Fibroblast of the aortic adventitia (primary cell): ENCODE data around the gene SEC14L3. TPM values are rescaled to one million over a fixed set of nuclear protein-coding genes. Genes with fewer than 3 reads are reported as not detected.

ENCODE experiments used
- DNase-seq: peaks from one replicate; pipeline ENCODE4 v3.0.0-alpha.2; 2010; ENCODE audit warnings: low read depth
- H3K4me3 ChIP-seq: 2 replicates; pipeline ENCODE4 v1.5.1; 2011; ENCODE audit warnings: low read depth, mild to moderate bottlenecking, control low read depth, low read length, moderate library complexity
- total RNA-seq: library from RNA; depleted of rRNA; stranded (reverse); fragments of >200 nt; gene quantifications from 2 replicates; pipeline ENCODE4 v1.2.3, GENCODE V29; 2012; ENCODE audit warnings: low replicate concordance
- TF ChIP-seq, protein P1 (sequence below): IDR thresholded peaks from 2 replicates; pipeline ENCODE4 v1.5.1; 2011; ENCODE audit warnings: mild to moderate bottlenecking, low read length, control low read depth, inconsistent platforms; ENCODE audit not compliant: insufficient read depth

Gene SEC14L3
- total RNA-seq, 1 donor, result not detected

DNA sequence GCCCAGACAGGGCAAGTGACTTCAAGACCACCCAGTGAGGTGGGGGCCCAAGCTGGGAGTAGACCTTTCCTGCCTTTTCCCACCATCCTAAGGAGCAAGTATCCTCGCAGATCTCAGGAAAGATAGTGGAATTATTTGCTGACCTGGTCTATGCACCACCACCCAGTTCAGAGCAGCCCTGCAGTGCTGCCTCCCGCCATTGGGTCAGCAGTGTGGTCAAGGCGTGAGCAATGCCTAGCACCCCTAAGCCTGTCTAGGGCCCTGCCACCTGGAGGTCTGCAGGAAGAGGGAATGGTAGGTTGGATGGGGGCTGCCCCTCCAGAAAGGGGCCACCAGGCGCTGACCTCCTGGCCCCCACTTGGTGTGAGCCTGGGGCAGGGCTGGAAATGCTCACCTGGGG, 39.7 kb downstream of the SEC14L3 start:
- TF ChIP-seq, protein P1, sequence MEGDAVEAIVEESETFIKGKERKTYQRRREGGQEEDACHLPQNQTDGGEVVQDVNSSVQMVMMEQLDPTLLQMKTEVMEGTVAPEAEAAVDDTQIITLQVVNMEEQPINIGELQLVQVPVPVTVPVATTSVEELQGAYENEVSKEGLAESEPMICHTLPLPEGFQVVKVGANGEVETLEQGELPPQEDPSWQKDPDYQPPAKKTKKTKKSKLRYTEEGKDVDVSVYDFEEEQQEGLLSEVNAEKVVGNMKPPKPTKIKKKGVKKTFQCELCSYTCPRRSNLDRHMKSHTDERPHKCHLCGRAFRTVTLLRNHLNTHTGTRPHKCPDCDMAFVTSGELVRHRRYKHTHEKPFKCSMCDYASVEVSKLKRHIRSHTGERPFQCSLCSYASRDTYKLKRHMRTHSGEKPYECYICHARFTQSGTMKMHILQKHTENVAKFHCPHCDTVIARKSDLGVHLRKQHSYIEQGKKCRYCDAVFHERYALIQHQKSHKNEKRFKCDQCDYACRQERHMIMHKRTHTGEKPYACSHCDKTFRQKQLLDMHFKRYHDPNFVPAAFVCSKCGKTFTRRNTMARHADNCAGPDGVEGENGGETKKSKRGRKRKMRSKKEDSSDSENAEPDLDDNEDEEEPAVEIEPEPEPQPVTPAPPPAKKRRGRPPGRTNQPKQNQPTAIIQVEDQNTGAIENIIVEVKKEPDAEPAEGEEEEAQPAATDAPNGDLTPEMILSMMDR, result no peak
- no peak overlapping the region for H3K4me3 ChIP-seq
- no peak for DNase-seq

- H3K4me3 ChIP-seq, result no peak overlapping the region
- no peak for DNase-seq
- TF ChIP-seq, protein P1, result no peak
Observed at GRCh38 chr22:30430933-30431332, 40.9 kb downstream of the SEC14L3 start.

- DNase-seq, result no peak
- H3K4me3 ChIP-seq, result no peak overlapping the region
- TF ChIP-seq, protein P1, result no peak
Observed at GRCh38 chr22:30429887-30430286, 41.9 kb downstream of the SEC14L3 start.

GRCh38 chr22:30427871-30428270, 43.9 kb downstream of the SEC14L3 start:
- TF ChIP-seq, protein P1, result no peak
- H3K4me3 ChIP-seq, result no peak overlapping the region
- no peak for DNase-seq

GRCh38 chr22:30426388-30427353, 45.1 kb downstream of the SEC14L3 start:
- DNase-seq, result peak; percentile 67
- TF ChIP-seq, protein P1, result peak; percentile 73
- H3K4me3 ChIP-seq, result peak overlapping the region; percentile 68

DNA sequence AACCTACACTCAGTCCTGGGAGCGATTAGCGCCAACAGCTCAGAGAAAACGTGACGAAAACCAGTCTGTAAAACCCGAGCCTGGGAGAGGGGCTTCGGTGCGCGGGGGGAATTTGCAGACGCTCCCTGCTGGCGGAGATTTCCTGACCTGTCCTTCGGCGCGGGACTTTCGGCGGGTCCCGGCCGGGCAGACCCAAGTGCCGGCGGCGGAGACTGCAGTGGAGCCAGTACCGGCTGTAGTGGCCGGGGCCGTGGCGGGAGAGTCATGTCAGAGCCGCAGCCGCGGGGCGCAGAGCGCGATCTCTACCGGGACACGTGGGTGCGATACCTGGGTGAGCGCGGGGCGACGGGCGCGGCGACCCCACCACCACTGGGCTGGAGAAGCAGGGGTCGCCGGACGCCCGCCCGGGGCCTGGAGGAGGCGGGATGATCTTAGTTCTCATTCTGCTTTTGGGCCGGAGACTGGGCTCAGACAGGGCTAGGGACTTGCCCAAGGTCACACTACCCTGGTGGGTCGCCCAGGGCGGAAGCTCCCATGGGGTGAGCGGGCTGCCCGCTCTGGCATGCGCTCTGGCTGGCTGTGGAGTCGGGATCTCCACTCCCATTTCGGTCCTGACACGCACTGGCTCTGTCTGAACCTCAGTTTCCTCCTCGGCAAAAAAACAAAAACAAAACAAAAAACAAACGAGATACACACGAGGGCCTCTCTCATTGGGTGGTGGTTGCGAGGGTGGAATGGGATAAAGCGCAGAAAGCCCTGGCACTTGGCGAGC, 46.0 kb downstream of the SEC14L3 start, which contains the start of gene MTFP1:
MTFP1 (plus strand) TSS at position 153 of the 772 bp plus-strand sequence; CDS start at position 265, 112 bp downstream.
- TF ChIP-seq, protein P1, result no peak
- H3K4me3 ChIP-seq, result peak within 1 kb of the TSS; percentile 68
- peak; percentile 61 for DNase-seq
